ENCODE measurements around the gene PPARGC1A. TPM values are rescaled to one million over a fixed set of nuclear protein-coding genes. Genes with fewer than 3 reads are reported as not detected.

PPARGC1A gene
- total RNA-seq, 1 experiment from 2014 or later = 1.4 TPM

- in situ Hi-C loops (cut with HindIII; ENCODE audit: low pct_unique_long_range_greater_than_20kb, low sequenced_read_pairs) = no loop called here
- DNase-seq (ENCODE audit: low read depth) = no peak
These were observed 130.8 kb downstream of the PPARGC1A start for GRCh38 chr4:23759066-23759465.

GRCh38 chr4:23754688-23755087 is 135.2 kb downstream of the PPARGC1A start:
- in situ Hi-C loops (cut with HindIII; ENCODE audit: low pct_unique_long_range_greater_than_20kb, low sequenced_read_pairs) = no loop called here
- DNase-seq (ENCODE audit: low read depth) = no peak

- in situ Hi-C loops (cut with HindIII; ENCODE audit: low pct_unique_long_range_greater_than_20kb, low sequenced_read_pairs) = no loop called here
- DNase-seq (ENCODE audit: low read depth) = no peak
These were observed 139.7 kb downstream of the PPARGC1A start for GRCh38 chr4:23750125-23750524.

GRCh38 chr4:23747281-23747735 is 142.5 kb downstream of the PPARGC1A start:
- no peak for DNase-seq (ENCODE audit: low read depth)
- in situ Hi-C loops (cut with HindIII; ENCODE audit: low pct_unique_long_range_greater_than_20kb, low sequenced_read_pairs) = no loop called here

GRCh38 chr4:23746672-23747071 is 143.2 kb downstream of the PPARGC1A start:
- DNase-seq (ENCODE audit: low read depth) = no peak
- in situ Hi-C loops (cut with HindIII; ENCODE audit: low pct_unique_long_range_greater_than_20kb, low sequenced_read_pairs) = no loop called here

GRCh38 chr4:23746027-23746426 is 143.8 kb downstream of the PPARGC1A start:
- DNase-seq (ENCODE audit: low read depth) = no peak
- in situ Hi-C loops (cut with HindIII; ENCODE audit: low pct_unique_long_range_greater_than_20kb, low sequenced_read_pairs) = no loop called here

- in situ Hi-C loops (cut with HindIII; ENCODE audit: low pct_unique_long_range_greater_than_20kb, low sequenced_read_pairs) = no loop called here
- no peak for DNase-seq (ENCODE audit: low read depth)
These were observed 144.5 kb downstream of the PPARGC1A start for GRCh38 chr4:23745377-23745776.
